Activated CD8-positive, alpha-beta memory T cell treated with anti-CD3 and anti-CD28 coated beads for 48 hours (primary cell): ENCODE measurements around the gene ELP1.
"Not testable (repeated sequence)": the region's sequence is repeated elsewhere in the genome, so short reads cannot be mapped to it uniquely, and the experiment has no call there.

Experiments
- DNase-seq, 3 experiments: peaks; one replicate each; pipeline ENCODE4 v3.0.0-alpha.2; 2020; ENCODE audit warnings: low read depth in 2 of 3, low spot score in 2 of 3

ELP1 gene

DNA sequence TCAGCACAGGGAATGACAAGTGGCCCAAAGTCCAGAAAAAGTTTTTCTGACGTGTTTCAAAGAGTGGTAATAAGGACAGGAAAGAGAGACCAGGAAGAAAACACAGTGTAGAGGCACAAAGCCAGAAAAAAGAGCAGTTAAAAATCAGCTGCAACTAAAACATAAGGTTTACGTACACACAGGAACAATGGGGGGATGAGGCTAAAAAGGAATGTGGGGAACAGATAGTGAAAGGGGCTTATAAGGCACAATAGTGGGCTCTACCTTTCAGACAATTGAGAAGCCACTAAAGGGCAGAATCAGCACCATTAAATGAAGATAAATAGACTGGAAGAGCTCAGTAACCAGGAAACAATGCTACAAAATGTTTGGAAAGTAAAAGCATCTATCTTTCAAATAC, 5.5 kb downstream of the ELP1 start:
- no peak for DNase-seq

DNA sequence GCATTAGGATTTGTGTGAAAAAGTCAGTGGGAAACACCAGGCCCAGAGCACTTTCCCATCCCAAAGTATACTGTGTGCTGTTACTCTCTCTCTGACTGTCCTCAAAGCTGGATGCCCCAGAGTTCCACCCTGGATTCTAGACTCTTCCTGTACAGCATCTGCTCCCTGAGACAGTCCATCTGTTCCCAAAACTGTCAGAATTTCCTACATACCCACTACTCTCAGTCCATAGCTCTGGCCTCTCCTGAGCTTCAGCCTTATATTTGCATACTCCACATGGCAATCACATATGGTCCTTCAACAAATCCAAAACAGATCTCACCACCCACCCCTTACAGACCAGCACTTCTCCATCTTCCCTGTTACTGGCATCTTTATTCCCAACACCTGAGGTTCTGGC, 9.5 kb downstream of the ELP1 start:
- DNase-seq, result no peak

DNA sequence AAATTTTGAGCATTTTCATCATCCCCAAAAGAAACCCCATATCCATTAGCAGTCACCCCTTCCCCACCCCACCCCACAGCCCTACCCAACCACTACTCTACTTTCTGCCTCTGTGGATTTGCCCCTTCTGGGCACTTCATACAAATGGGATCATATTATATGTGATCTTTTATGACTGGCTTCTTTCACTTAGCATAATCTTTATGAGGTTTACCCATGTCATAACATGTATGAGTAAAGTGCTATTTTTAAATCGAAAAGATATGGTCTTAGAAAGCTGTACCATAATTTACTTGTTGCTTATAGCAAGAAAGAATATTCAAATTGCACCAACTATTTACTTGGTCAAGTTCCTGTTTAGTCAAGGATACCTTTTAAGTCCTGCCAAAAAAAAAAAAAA, 12.7 kb downstream of the ELP1 start:
- no peak for DNase-seq

DNA sequence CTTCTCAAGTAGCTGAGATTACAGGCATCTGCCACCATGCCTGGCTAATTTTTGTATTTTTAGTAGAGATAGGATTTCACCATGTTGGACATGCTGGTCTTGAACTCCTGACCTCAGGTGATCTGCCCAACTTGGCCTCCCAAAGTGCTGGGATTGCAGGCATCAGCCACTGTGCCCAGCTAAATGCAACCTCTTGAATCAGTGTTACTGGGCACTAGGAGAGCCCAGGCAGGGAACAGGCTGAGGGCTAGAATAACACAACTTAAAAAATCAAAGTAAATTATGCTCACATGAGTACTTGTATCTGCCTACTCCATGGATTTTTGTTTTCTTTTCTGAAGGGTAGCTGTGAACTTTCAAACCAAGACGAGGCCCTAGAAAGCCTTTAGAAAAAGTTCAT, 13.5 kb downstream of the ELP1 start:
- DNase-seq, result not testable (repeated sequence)

DNA sequence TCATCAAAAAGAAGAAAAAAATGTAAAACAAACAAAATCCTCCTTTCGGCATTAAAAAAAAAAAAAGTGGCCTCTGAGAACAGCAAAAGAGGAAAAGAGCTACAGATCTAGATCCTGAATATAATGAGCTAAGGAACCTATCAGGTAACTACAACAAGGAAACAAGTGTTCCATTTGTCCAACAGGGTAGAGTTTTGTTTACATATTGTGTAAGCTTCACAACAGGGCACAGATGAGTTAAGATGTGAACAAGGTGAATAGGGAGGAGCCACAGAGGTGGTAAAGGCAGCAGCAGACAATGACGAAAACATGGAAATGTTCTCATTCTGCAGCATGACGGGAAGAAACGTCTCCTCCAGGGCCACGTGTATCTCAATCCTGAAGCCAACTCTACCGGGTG, 14.4 kb downstream of the ELP1 start:
- DNase-seq, result no peak

DNA sequence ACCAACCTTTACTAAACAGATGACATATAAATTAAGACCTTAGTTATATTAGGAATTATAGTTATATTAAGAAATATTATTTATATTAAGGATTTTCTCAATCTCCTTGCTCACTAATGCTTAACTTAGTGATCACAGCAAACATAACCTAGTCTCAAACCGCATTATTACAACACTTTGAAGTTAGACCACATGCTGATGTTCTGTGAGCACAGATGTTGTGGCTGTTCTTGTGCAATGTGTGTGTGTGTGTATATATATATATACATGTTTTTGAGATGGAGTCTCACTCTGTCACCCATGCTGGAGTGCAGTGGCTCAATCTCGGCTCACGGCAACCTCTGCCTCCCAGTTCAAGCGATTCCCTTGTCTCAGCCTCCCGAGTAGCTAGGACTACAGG, 20.5 kb downstream of the ELP1 start:
- DNase-seq, result no peak

DNA sequence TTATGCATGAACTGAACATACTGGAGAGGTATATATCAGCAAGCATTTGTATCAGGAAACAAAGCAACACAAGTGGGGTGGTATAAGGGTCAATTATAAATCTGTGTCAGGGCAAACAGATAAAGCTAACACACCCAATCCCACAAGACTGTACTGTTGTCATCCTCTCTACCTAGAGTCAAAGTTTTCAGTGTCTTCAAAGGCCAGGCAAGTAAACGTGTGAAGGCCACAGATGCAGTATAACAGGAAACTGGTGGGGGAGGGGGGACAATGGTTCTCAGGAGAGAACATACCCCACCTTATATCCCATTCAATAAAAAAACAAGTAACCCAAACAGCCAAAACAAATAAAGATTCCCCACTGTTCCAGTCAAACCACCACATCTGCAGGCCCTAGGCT, 22.1 kb downstream of the ELP1 start:
- no peak for DNase-seq

DNA sequence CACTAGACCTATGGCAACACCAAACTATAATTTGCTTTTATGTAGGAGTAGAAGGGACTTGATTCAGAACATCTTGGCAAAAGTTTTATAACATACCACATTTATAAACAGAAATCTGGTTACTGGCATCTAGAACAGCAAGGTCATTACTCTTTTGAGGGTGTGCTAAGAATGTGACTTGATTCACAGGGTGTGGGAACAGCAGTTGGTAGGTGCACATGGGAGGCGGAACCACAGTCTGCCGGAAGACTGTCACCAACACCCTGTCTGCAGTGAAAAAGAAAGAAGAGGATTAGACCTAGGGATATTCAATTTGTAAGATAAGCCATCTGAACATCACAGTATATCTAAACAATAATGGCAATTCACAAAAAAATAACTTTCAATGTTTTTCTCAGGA, 23.0 kb downstream of the ELP1 start:
- no peak for DNase-seq

DNA sequence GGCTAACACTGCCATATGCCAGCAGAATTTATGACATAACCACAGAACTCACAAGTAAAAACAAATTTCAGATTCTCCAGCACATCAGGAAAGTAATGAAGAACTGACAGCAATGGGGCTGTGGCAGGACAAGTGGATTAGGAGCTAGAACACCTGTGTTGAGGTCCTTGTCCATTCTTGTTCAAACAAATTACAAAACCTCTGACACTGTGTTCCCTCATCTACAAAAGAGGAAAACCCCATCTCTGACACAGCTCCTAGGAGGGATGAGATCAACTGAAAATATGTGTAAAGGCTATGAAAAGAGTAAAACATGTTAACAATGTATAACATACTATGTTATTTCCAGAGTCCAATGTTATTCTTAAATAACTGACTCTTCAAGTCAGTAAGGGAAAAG, 23.5 kb downstream of the ELP1 start:
- DNase-seq, result no peak

DNA sequence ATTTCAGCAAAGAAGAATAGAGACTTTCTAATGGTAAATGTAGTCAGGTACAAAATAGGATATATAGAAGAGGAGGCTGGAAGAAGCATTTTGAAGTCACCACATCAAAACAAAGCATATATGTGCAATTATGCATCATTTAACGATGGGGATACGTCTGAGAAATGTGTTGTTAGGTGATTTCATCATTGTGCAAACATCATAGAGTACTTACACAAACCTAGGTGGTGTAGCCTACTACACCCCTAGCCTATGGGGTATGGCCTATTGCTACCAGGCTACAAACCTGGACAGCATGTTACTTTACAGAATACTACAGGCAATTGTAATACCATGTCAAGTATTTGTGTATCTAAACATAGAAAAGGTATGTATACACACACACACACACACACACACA, 28.4 kb downstream of the ELP1 start:
- no peak for DNase-seq

DNA sequence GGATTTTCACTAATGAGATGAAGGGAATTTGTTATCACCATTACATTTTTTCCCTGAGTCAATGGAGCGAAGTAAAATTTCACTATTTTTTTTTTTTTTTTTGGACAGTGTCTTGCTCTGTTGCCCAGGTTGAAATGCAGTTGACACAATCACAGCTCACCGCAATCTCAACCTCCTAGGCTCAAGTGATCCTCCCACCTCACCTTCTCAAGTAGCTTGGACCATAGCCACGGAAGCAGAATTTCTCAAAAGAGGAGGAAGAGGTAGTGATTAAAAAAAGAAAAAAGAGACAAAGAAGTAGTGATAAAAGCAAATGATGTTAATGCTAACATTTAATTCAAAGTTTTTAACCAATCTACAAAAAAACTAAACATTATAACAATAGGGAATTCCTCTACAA, 29.8 kb downstream of the ELP1 start:
- no peak for DNase-seq

DNA sequence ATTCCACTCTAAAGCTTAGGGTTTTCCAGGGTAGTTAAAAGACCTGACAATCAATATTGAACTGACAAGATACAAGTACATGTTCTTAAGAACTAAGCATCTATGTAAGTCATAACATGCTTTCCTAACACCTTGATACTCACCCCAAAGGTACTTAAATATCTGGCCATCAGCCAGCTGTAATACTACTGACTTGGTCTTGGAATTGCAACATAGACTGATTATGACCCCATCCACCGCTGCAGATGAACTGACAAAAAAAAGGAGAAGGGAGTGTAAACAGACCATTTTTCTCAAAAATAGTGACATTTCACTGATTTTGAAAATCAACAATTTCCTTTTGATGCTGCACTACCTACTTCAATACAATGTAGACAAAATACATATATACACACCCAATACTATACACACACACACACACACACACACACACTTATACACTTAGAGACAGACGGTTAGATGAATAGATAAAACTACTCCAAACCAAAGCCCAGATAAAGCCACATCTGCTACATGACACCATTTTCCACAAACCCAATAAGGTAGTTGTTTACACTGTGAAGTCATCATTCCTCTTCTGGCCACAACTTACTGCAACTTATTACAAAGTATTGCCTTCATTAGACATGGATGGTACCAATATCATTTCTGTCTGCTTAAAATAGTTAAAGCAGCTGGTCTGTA, 30.4 kb downstream of the ELP1 start:
- DNase-seq, result no peak

DNA sequence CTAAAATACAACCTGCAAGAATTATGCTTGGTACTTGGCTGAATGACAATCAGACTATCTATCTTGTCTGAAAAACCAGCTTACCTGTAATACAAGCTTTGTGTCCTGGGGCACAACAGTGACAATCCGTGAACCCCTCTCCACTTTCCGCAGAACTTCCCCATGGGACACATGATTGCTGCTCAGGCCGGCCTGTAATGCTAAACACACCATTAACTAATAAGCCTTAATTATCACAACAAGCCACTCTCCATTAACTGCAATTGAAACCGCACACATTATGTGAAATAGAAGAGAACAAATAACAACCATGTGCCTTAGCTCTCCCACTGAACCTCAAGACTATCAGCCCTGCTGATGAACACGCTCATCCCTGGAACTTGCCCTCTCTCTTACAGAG, 33.7 kb downstream of the ELP1 start:
- DNase-seq, result no peak

DNA sequence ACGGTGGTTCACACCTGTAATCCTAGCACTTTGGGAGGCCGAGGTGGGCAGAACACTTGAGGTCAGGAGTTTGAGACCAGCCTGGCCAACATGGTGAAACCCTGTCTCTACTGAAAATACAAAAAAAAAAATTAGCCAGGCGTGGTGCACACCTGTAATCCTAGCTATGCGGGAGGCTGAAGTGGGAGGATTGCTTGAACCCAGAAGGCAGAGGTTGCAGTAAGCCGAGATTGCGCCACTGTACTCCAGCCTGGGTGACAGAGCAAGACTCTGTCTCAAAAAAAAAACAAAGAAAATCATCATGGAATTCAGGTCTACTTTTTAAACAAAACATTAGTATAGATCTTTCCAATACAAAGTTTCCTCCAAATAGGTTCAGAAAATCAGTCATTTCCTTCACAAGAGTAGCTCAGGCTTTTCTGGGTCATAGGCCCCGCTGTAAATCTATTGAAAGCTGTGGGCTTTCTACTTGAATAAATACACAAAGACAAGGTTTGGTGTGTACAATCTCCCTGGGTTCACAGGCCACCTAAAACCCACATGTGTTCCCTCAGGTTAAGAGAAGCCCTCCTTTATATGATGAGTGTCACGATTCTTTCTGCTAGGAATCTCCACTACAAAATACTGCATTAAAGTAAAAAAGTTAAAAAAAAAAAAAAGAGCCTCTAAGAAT, 34.8 kb downstream of the ELP1 start:
- not testable (repeated sequence) for DNase-seq

DNA sequence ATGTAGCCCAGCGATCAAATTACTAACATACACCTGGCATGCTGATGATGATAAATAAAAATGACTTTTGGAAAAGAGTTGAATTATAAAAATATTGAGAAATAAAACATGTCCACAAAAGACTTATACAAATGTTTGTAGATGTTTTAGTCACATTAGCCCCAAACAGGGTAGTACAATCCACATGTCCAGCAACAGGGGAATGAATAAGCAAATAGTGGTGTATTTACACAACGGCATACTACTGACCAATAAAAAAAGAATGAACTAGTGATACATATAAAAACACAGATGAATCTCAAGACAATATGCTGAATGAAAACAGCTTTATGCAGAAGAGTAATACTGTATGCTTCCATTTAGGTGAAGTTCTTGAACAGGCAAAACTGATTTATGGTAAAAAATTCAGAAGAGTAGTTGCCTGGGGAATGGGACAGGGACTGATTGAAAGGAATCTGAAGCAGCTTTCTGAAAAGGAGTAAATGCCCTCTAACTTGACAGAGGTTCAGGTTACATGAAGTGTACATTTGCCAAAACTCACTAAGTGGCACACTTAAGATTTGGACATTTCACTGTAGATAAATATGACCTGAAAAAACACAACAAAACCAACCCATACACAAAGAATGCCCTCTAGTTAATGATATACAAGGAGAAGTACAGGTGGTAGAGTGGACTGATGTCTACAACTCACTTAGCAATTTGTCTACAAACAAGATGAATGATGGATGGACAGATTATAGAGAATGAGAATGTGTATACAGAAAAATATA, 36.4 kb downstream of the ELP1 start:
- DNase-seq, result no peak

DNA sequence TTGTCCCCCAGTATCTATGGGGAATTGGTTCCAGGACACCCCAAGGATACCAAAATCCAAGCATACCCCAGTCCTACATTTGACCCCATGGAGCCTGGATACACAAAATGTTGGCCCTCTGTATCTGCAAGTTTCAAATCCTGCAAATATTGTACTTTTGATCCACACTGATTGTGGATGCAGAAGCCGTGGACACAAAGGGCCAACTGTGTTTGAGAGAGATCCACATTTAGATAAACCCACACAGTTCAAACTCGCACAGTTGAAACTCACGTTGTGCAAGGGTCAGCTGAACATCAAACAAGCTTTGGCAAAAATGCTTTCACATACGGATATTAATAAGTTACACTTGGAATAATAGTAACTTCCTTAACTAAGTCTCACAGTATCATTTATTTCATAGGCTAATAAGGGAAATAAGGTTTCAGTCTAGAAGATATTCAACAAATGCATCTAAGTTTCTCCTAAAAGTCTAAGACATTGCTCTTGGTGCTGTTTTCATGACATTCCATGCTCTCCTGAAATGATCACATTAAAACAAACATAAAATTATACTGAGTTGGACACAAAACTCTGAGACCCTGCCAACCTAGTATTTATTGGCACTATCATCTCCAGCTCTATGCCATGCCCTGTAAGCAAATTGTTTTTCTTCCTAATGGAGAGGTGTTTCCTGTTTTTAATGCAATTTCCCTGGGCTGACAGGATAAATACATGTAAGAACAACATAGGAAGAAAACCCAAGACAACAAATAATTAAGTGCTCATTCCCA, 39.5 kb downstream of the ELP1 start:
- no peak for DNase-seq

DNA sequence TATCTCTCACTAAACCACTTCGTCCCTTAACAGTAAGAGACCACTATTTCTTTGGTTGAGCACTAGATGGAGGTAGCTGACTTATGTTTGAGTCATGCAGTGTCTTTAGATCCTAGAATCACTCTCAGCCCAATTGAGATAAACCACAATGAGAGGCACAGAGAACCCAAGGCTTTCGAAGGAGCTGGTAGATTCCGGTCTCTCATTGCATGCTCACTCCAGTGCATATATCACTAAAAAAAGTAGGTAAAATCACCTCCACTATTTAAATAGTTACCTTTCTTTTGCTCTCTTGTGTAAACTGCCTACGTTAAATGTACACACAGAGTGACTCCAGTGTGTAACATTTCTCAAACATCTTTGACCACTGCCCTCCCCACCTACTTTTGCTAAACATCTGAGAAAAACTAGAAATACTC, 44.3 kb downstream of the ELP1 start:
- no peak for DNase-seq

DNA sequence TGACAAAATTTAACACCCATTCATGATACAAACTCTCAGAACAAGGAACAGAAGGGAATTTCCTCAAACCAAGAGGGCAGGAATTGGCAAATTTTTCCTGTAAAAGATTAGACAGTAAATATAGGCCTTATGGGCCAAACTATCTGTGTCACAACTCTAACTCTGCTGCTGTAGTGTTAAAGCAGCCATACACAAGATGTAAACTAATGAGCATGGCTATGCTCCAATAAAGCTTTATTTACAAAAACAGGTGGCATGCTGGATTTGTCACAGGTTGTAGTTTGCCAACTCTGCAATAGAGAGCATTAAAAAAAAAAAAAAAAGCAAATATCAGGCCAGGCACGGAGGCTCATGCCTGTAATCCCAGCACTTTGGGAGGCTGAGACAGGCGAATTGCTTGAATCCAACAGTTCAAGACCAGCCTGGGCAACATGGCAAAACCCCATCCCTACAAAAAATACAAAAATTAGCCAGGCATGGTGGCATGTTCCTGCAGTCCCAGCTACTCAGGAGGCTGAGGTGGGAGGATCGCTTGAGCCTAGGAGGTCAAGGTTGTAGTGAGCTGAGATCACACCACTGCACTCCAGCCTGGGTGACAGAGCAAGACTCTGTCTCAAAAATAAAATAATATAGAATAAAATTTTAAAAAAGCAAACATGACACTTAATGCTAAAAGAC, 47.2 kb downstream of the ELP1 start:
- not testable (repeated sequence) for DNase-seq

DNA sequence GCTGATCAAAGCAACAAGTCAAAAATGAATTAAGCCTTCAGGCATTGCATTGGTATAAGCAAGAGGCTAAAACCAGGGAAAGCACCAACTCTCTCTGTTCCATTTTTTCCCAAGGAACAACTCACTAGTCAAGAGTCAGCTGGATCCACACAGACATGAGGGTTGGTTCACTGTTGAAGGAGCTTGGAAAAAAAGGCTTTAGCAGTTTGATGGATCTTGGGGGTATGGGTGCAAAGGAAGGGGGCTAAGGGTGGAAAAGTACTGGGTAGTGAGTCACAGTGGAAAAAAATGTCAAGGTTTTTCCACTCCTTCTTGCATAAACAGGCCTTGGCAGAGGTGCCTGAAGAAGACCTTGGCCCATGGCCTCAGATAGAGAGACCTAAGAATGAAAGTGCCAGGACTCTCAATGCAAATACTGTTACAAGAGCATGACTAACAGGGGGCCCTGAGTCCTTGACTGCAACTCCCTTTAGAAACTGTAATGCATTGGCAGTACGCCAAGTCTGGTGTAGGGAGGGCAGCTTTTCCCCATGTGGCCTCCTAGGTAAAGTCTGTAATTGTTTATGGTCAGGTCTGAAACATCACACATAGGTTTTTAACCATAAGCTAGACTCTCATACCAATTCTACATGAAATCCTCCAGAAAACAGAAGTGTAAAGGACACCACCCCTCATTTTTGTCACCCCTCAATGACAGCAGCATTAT, 48.1 kb downstream of the ELP1 start:
- DNase-seq, result peak in 2 of 3 experiments; percentile 42 to 45

DNA sequence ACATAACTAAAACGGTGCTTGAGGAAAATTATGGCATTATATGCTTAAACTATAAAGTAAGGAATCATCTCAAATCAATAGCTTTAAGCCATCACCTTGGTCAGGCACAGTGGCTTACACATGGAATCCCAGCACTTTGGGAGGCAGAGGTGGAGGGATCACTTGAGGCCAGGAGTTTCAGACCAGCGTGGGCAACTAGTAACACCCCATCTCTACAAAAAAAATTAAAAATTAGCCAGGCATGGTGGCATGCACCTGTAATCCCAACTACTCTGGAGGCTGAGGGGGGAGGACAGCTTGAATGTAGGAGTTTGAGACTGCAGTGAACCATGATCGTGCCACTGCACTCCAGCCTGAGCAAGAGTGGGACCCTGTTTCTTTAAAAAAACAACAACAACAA, 49.2 kb downstream of the ELP1 start:
- no peak for DNase-seq
